HG03139 (cell line): ENCODE measurements around the gene PHOX2B.
"Not testable (repeated sequence)": the region's sequence is repeated elsewhere in the genome, so short reads cannot be mapped to it uniquely, and the experiment has no call there.

Experiments used
- ATAC-seq: cut with Tn5 transposase; IDR thresholded peaks from one replicate; pipeline ENCODE4 v1.9.1; 2021; ENCODE audit not compliant: unreplicated experiment

Gene PHOX2B

DNA sequence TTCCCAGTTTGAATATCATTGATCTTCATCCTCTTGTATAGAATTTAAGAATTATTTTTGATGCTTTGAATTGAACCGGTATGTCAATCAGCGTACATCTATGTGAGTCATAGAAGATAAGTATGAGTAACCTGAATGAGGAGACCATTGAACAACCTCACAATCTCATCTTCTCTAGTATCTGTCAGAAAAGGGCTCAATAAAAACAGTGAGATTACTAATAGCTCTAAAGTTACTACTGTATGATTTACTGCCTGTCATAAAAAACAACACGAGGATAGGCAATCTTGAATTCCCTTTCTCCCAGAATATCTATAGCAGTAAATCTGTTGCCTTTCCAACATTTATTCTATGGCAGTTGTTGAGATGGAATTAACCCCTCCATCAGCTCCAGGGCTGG lies 36.1 kb downstream of the PHOX2B start:
- ATAC-seq = no peak

DNA sequence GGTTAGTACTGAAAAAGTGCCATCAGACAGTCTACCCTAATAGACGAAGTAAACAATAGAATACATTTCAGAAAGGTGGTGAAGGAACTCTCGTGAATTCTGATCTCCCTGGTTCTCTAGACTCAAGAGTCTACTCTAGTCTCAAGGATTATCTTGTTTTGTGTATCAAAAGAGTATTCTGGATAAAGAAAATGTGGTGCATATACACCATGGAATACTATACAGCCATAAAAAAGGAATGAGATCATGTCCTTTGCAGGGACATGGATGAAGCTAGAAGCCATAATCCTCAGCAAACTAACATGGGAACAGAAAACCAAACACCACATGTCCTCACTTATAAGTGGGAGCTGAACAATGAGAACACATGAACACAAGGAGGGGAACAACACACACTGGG lies 36.9 kb downstream of the PHOX2B start:
- not testable (repeated sequence) for ATAC-seq

DNA sequence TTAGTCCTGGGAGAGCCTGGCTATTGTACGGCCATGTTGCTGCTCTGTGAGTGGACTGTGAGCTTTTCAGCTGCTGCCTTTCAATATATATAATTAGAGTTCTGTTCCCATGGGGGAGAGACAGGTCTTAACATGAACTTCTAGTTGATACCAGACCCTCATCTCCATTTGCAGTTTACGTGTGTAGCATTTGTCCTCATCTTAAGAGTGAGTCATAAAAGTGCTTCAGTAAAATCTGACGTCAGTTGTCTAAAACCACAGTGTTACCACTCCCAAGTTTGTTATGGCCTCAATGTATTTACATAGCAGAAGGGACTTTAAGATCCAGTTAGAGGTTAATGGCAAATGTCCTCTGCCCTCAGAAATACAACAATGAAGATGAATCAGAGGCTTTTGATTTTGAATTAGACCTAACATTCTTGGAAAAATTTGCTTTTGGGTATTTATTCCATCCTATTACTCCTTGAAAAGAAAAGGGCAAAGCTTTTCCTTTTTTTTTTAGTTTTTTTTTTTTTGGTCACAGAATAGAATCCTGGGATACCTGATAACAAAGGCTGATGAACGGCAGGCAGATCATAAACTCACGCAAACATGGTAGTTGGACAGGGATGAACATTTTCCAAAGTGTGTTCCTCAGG lies 38.6 kb downstream of the PHOX2B start:
- ATAC-seq = no peak

DNA sequence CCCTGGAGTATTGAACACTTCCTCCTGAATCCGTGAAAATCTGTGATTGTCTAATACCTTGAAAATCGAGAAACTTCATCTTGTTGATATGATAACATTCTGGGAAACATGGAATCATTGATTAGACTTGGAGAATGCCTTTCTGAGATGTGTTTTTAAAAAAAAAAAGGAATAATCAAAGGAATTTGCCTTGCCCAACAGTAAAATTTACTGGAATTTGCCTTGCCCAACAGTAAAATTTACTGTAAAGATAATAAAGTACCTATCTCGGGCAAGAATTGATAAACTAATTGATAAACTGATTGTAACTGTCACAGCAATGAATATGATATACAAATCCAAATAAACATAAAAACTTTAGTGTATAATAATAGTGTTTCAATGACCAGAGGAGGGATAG lies 44.7 kb downstream of the PHOX2B start:
- ATAC-seq = no peak

DNA sequence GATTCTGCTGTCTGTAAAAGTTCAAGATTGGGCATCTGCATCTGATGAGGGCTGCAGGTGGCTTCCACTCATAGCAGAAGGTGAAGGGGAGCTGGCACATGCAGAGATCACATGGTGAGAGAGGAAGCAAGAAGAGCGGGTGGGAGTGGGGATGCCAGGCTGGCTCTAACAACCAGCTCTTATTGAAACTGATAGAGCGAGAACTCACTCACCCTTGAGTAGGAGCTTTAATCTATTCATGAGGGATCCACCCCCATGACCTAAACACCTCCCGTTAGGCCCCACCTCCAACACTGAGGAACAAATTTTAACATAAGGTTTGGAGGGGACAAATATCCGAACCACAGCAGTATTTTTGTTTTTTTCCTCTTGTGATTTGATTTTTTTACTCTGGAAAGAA lies 45.8 kb downstream of the PHOX2B start:
- ATAC-seq = no peak

DNA sequence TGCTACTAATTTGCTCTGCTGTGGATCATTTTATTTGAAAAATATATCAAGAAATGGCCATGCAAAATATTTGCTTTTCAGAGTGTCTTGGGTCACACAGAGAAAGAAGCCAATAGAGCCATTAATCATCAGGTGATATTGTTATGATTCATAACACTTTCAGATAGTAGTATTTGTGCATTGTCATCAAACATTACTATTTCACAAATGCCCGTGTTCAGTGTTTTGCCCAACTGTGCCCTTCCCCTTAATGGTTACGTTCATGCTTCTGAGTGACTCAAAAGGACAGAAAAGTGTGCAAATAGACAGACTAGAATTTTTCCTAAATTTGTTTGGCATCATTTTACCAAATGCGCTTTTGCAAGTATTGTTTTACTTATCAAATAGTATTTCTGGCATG lies 46.5 kb downstream of the PHOX2B start:
- ATAC-seq = no peak

DNA sequence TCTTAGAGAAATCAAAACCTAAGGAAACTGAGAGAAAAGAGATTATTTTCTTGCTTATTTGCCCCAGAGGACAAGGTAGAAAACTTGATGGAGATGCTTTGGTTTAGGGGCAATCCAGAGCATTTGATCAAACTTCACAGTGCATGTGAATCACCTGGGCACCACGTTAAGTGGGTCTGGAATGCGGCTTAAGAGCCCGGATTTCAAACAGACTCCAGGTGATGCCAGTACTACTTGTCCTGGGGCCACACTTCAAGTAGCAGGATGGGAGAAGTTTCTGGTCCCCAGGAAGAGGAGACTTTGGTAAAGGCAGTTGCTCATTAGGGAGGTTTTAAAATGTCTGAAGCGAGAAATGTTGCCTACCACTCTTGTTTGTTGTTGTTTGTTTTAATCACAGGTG lies 51.8 kb downstream of the PHOX2B start:
- ATAC-seq = no peak

GRCh38 chr4:41696131-41696530 lies 52.4 kb downstream of the PHOX2B start:
- no peak for ATAC-seq
